MM.1S (cell line): ENCODE results near the gene RNF111.

Source experiments
- DNase-seq: peaks from one replicate; pipeline ENCODE4 v3.0.0-alpha.2; 2015
- H2AFZ ChIP-seq: fragments of 300-600 bp; sonication (generic); 2 replicates; pipeline ENCODE4 v1.6.0; 2016; ENCODE audit warnings: antibody characterized with exemption, low read length
- H3F3A ChIP-seq: fragments of 300-600 bp; sonication (generic); 2 replicates; pipeline ENCODE4 v1.6.1; 2016; ENCODE audit warnings: mild to moderate bottlenecking, antibody characterized with exemption, low read length, moderate library complexity, mixed read lengths; ENCODE audit not compliant: insufficient read depth
- H3K27ac ChIP-seq: fragments of 300-600 bp; sonication (generic); 2 replicates; pipeline ENCODE4 v1.5.1; 2016; ENCODE audit warnings: mild to moderate bottlenecking, low read length
- H3K27me3 ChIP-seq: fragments of 300-600 bp; sonication (generic); replicated peaks from 2 replicates; pipeline ENCODE4 v1.6.0; 2016; ENCODE audit warnings: low read length; ENCODE audit not compliant: insufficient read depth
- H3K36me3 ChIP-seq: fragments of 300-600 bp; sonication (generic); replicated peaks from 2 replicates; pipeline ENCODE4 v1.6.1; 2016; ENCODE audit warnings: mild to moderate bottlenecking, low read length, mixed read lengths; ENCODE audit not compliant: insufficient read depth
- H3K4me1 ChIP-seq: fragments of 300-600 bp; sonication (generic); 2 replicates; pipeline ENCODE4 v1.6.1; 2016; ENCODE audit warnings: low read length, mixed read lengths
- H3K4me2 ChIP-seq: fragments of 300-600 bp; sonication (generic); 2 replicates; pipeline ENCODE4 v1.6.0; 2016; ENCODE audit warnings: low read depth, low read length
- H3K4me3 ChIP-seq: fragments of 300-600 bp; sonication (generic); 2 replicates; pipeline ENCODE4 v1.5.1; 2016; ENCODE audit warnings: low read length, mixed read lengths
- H3K79me2 ChIP-seq: fragments of 300-600 bp; sonication (generic); 2 replicates; pipeline ENCODE4 v1.6.1; 2016; ENCODE audit warnings: mixed run types, low read length, mixed read lengths
- H3K9ac ChIP-seq: fragments of 300-600 bp; sonication (generic); 2 replicates; pipeline ENCODE4 v1.6.1; 2016; ENCODE audit warnings: low read length, mixed read lengths
- H3K9me2 ChIP-seq: fragments of 300-600 bp; sonication (generic); replicated peaks from 2 replicates; pipeline ENCODE4 v1.6.1; 2016; ENCODE audit warnings: mild to moderate bottlenecking, low read length, mixed read lengths; ENCODE audit not compliant: insufficient read depth
- H3K9me3 ChIP-seq: fragments of 300-600 bp; sonication (generic); replicated peaks from 2 replicates; pipeline ENCODE4 v1.6.1; 2016; ENCODE audit warnings: mild to moderate bottlenecking, low read length, mixed read lengths; ENCODE audit not compliant: insufficient read depth
- H4K20me1 ChIP-seq: fragments of 300-600 bp; sonication (generic); 2 replicates; pipeline ENCODE4 v1.6.1; 2016; ENCODE audit warnings: mild to moderate bottlenecking, low read length, moderate library complexity, mixed read lengths; ENCODE audit not compliant: insufficient read depth
- CTCF ChIP-seq: fragments of 300-600 bp; sonication (generic); IDR thresholded peaks from 2 replicates; pipeline ENCODE4 v1.5.1; 2016; ENCODE audit warnings: antibody characterized with exemption, low read length, mixed read lengths
- EZH2 ChIP-seq: fragments of 300-600 bp; sonication (generic); optimal IDR thresholded peaks from 2 replicates; pipeline ENCODE3; 2017; ENCODE audit warnings: low read depth, mild to moderate bottlenecking, antibody characterized with exemption, low read length, mixed read lengths
- EZH2phosphoT487 ChIP-seq: fragments of 300-600 bp; sonication (generic); IDR thresholded peaks from 2 replicates; pipeline ENCODE4 v1.6.1; 2018; ENCODE audit warnings: antibody characterized with exemption, low read length

The RNF111 gene

GRCh38 chr15:59096429-59096828, 109.0 kb downstream of the RNF111 start:
- Histone ChIP-seq H3K4me2 (no peak overlapping the region), H3K4me1 (no peaks in the 10 kb centered on the region), H3K27me3 (no peaks in the 10 kb centered on the region), H2AFZ (no peak overlapping the region), H3K9me2 (no peaks in the 10 kb centered on the region), H3K9ac (no peak overlapping the region), H3K27ac (no peak overlapping the region), H4K20me1 (no peaks in the 10 kb centered on the region), H3K79me2 (no peaks in the 10 kb centered on the region), H3K4me3 (no peak overlapping the region), H3K9me3 (no peaks in the 10 kb centered on the region), H3K36me3 (peaks cover 7% of the 10 kb centered on the region; the same call in 1 of the 2 replicates), H3F3A (no peaks in the 10 kb centered on the region)
- DNase-seq = no peak
- TF ChIP-seq EZH2 = no peak
- no peak for TF ChIP-seq EZH2phosphoT487
- no peak for TF ChIP-seq CTCF

GRCh38 chr15:59099162-59099685, 111.8 kb downstream of the RNF111 start:
- Histone ChIP-seq H3K27me3 (no peaks in the 10 kb centered on the region), H3K4me1 (no peaks in the 10 kb centered on the region), H3K27ac (no peak overlapping the region), H4K20me1 (no peaks in the 10 kb centered on the region), H2AFZ (no peak overlapping the region), H3K4me3 (no peak overlapping the region), H3K36me3 (peaks cover 7% of the 10 kb centered on the region; the same call in 1 of the 2 replicates), H3K4me2 (no peak overlapping the region), H3K79me2 (no peaks in the 10 kb centered on the region), H3F3A (no peaks in the 10 kb centered on the region), H3K9me3 (no peaks in the 10 kb centered on the region), H3K9me2 (no peaks in the 10 kb centered on the region), H3K9ac (no peak overlapping the region)
- TF ChIP-seq EZH2 (no peak), EZH2phosphoT487 (no peak), CTCF (no peak)
- no peak for DNase-seq

- Histone ChIP-seq H3K27ac (peak overlapping the region; percentile 66; the same call in 1 of the 2 replicates), H3K36me3 (peaks cover 15% of the 10 kb centered on the region), H3K27me3 (no peaks in the 10 kb centered on the region), H3K4me3 (peak overlapping the region; percentile 95), H4K20me1 (no peaks in the 10 kb centered on the region), H2AFZ (peak overlapping the region; percentile 82), H3K4me2 (peak overlapping the region; percentile 80), H3K4me1 (no peaks in the 10 kb centered on the region; the same call in 1 of the 2 replicates), H3K79me2 (peaks cover 41% of the 10 kb centered on the region), H3K9me2 (no peaks in the 10 kb centered on the region), H3F3A (peaks cover 6% of the 10 kb centered on the region; the same call in 1 of the 2 replicates), H3K9ac (peak overlapping the region; percentile 78; the same call in 1 of the 2 replicates), H3K9me3 (no peaks in the 10 kb centered on the region)
- no peak for TF ChIP-seq EZH2
- TF ChIP-seq EZH2phosphoT487 = no peak
- no peak for TF ChIP-seq CTCF
- no peak for DNase-seq
Observed at GRCh38 chr15:59104602-59104911, 117.1 kb downstream of the RNF111 start.
